ENCODE data around the gene DLX6.

The DLX6 gene

GRCh38 chr7:97011536-97012364, 6.4 kb downstream of the DLX6 start:
- no peak for DNase-seq

- DNase-seq, result no peak
Observed at GRCh38 chr7:97012365-97013133, 7.2 kb downstream of the DLX6 start.

- no peak for DNase-seq
Observed at GRCh38 chr7:97013134-97013844, 7.9 kb downstream of the DLX6 start.

- DNase-seq, result no peak
Observed at GRCh38 chr7:97013845-97014134, 8.4 kb downstream of the DLX6 start.

GRCh38 chr7:97014145-97014750, 8.9 kb downstream of the DLX6 start:
- no peak for DNase-seq

DNA sequence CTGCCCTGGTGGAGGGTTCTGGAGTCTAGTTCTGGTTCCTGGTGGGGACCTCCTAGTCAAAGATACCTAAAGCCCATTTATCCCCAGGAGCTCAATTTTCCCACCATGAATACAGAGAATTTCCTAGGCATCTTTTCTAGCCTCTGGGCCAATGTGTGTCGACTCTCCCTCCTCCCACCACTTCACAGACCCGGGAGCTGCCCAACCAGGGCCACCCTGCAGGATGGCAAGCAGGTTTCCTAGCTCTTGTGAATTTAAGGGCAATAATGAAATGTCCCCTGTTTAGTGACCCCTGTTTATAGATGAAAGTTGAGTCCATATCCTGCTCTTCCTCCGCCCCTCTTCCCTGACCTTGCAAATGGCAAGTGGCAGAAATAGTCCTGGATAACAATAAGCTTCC, 9.9 kb downstream of the DLX6 start:
- no peak for DNase-seq

DNA sequence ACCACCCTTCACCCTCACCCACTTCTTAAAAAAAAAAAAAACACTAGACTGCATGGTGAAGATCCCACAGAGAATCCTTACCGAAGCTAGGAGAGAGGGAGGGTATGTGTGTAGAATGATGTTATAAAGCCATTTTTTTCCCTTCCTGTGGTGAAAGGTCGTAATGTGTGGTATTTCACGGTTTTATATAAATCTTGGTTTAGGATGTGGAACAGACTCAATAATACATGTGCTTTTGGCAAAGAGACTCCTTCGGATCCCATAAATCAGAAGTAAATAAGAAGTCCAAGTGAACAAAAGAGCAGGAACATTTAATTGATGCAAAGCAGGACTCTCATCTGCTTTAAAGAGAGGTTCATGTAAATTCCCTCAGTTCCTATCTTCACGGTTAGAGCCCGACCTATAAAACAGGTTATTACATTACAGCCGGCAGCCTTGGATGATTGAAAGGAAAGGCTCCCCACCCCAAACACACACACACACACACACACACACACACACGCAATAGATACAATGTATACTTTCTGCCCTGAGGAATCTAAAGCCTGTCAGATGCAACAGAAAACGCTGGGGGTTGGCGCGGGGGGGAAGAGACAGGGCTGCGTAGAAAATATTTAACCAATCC, 10.5 kb downstream of the DLX6 start:
- DNase-seq, result no peak

GRCh38 chr7:97016381-97017191, 11.2 kb downstream of the DLX6 start:
- DNase-seq, result no peak

GRCh38 chr7:97017192-97018125, 12.1 kb downstream of the DLX6 start:
- no peak for DNase-seq

- DNase-seq, result no peak
Observed at GRCh38 chr7:97018126-97018601, 12.8 kb downstream of the DLX6 start.

DNA sequence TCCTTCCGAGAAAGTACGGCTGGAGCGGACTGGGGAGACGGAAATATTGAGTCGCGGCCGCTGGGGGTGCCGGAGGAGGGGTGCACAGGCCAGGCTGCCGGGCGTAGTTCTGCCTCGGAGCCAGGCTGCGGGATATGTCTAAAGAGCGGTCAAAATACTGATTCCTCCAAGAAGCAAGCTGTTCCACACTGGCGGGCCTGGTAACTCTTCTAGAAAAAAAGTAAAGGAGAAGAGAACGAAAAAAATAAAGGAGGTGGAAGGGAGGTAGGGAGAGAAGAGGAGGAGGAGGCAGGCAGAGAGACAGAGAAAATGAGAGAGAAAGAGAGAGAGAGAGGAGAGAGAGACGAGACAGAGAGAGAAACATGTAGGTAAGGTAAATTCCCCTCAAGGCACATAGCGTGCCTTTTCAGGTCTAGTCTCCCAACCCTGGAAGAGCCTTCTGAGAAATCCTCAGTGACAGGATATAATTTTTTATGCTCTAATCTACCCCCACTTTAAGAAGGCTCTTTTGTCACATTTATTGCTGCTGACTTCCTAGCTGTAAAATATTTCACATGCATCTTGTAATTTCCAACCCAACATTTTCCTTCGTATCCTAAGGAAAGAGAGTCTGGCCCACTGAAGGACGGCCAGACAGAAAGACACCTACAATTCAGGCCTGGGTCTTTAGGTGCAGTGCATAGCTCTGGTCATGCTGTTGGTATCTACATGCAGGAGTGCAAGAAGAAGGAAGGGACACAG, 13.6 kb downstream of the DLX6 start:
- no peak for DNase-seq

GRCh38 chr7:97019710-97020225, 14.4 kb downstream of the DLX6 start:
- DNase-seq, result no peak

DNA sequence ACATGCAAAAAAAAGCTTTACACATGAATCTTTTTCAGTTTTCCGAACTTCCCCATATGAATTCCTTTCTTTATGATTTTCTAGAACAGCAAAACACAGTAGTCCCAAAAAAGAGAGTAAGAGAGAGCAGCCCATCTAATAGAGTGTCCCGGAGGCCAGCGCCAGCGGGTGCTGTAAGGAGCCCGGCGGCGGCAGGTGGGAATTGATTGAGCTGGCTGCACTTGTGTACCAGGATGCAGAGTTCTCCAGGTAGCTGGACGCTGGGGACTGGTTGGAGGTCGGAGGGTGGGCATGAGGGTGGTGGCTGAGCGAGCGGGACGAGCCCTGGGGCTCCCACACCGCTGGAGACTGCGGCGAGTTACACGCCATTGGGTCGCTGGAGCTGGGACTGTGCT, 15.2 kb downstream of the DLX6 start:
- DNase-seq, result no peak

GRCh38 chr7:97020996-97021746, 15.8 kb downstream of the DLX6 start:
- no peak for DNase-seq

GRCh38 chr7:97021747-97022490, 16.6 kb downstream of the DLX6 start:
- DNase-seq, result no peak

DNA sequence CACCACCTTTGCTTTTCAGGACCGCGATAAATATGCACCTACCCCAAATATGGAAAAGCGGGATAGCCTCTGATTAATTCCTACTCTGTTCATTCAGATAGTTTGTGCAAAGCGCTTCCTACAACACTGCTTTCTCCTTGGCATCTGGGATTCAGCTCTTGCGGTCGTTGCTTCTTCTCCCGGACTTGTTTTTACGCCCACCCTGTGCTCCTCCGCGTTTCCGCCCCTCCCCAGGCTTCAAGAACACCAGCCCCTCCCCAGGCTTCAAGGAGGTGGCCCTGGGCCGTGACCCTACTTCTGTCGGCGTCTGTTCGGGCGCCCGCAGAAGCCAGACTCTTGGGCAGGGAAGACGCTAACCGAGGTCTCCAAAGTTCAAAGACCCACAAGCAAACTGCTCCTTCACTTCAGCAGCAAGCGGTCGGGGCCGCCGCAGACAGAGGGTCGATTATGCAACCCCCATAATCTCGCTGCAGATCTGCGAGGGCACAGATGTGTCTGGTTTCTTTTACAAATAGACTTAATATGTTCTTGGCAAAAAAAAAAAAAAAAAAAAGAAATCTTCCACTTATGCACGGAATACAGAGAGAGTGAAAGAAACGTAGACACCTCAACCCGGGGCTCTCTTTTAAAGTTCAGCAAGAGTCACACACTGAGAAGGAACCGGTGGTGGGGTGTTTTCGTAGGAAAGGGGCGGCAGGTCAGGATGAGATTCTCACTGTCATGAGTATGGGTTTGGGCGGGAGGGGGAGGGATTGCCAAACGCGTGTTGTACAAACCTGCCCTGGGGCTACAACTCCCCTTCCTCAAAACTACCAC, 17.3 kb downstream of the DLX6 start:
- DNase-seq, result no peak

Data from Kasumi-1 (cell line).